ENCODE results near the gene LAMC1.

LAMC1 gene

DNA sequence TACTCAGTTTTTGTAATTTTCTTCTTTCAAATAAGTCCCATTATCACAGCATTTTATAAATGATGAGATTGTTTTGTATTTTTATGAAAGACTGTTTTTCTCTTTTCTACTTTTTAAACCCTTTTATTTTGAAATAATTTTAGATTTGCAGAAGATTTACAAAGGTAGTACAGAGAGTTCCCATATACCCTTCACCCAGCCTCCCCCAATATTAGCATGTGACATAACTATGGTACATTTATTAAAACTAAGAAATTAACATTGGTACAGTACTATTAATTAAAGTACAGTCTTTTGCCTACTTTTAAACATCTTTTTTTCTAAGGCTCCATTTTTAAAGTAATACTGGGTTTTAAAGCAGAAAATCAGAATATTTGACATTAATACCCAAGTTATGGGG, 127.2 kb downstream of the LAMC1 start:
- no peak overlapping the region for H3K4me3 ChIP-seq (ENCODE audit: low read depth, low read length)
- no peak for DNase-seq (ENCODE audit: low read depth, low spot score)
- in situ Hi-C loops (cut with HindIII; ENCODE audit: low sequenced_read_pairs), result no loop called here
- TF ChIP-seq, protein P1, sequence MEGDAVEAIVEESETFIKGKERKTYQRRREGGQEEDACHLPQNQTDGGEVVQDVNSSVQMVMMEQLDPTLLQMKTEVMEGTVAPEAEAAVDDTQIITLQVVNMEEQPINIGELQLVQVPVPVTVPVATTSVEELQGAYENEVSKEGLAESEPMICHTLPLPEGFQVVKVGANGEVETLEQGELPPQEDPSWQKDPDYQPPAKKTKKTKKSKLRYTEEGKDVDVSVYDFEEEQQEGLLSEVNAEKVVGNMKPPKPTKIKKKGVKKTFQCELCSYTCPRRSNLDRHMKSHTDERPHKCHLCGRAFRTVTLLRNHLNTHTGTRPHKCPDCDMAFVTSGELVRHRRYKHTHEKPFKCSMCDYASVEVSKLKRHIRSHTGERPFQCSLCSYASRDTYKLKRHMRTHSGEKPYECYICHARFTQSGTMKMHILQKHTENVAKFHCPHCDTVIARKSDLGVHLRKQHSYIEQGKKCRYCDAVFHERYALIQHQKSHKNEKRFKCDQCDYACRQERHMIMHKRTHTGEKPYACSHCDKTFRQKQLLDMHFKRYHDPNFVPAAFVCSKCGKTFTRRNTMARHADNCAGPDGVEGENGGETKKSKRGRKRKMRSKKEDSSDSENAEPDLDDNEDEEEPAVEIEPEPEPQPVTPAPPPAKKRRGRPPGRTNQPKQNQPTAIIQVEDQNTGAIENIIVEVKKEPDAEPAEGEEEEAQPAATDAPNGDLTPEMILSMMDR (IDR thresholded peaks at IDR 0.05; ENCODE audit: low read depth, low read length), result no peak

DNA sequence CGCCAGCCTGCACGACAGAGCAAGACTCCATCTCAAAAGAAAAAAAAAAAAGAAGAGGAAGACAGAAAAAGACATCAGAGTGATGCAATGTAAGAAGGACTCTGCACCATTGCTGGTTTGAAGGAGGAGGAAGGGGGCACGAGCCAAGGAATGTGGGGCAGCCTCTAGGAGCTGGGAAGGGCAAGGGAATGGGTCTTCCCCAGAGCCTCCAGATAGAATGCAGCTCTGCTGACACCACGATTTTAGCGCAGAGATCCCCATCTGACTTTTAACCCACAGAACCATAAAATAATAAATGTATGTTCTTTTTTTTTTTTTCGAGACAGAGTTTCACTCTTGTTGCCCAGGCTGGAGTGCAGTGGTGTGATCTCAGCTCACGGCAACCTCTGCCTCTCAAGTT, 129.0 kb downstream of the LAMC1 start:
- in situ Hi-C loops (cut with HindIII; ENCODE audit: low sequenced_read_pairs), result no loop called here

DNA sequence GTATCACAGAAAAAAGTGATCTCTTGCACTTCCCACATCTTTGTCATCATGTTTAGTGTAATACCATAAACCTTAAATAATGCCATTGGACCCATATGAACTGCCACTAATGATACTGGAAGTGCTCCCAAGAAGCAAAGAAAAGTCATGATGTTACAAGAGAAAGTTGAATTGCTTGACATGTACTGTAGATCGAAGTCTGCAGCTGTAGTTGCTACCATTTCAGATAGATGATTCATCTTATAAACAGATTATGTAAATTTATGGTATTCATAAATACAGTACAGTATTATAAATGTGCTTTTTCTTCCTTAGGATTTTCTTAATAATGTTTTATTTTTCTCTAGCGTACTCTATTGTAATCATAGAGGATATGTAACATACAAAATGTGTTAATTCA, 132.7 kb downstream of the LAMC1 start:
- in situ Hi-C loops (cut with HindIII; ENCODE audit: low sequenced_read_pairs), result no loop called here
- DNase-seq (ENCODE audit: low read depth, low spot score), result no peak
- no peak overlapping the region for H3K4me3 ChIP-seq (ENCODE audit: low read depth, low read length)
- TF ChIP-seq, protein P1 (IDR thresholded peaks at IDR 0.05; ENCODE audit: low read depth, low read length), result no peak

More for the DNA sequence above, 129.0 kb downstream of the LAMC1 start:
- TF ChIP-seq, protein P1 (IDR thresholded peaks at IDR 0.05; ENCODE audit: low read depth, low read length), result no peak
- no peak overlapping the region for H3K4me3 ChIP-seq (ENCODE audit: low read depth, low read length)
- no peak for DNase-seq (ENCODE audit: low read depth, low spot score)

DNA sequence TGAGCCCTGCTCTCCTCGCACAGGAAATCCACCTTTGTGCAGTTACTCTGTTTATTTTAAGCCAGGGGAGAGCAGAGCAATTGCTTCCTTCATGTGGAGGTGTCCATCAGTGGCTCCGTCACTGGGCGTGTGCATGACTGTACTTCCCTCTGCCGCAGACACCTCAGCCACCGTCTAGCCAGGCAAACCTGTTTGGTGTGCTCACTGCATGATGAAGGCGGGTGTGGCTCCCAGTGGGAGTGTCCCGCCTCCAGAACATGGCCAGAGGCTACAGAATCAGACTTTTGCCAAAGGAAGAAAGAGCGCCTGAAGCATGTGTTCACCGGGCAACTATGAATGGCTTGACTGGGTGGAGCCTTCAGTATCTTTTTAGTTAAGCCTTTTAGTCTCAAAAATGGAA, 136.7 kb downstream of the LAMC1 start:
- in situ Hi-C loops (cut with HindIII; ENCODE audit: low sequenced_read_pairs), result no loop called here
- DNase-seq (ENCODE audit: low read depth, low spot score), result peak; percentile 30
- TF ChIP-seq, protein P1 (IDR thresholded peaks at IDR 0.05; ENCODE audit: low read depth, low read length), result no peak

DNA sequence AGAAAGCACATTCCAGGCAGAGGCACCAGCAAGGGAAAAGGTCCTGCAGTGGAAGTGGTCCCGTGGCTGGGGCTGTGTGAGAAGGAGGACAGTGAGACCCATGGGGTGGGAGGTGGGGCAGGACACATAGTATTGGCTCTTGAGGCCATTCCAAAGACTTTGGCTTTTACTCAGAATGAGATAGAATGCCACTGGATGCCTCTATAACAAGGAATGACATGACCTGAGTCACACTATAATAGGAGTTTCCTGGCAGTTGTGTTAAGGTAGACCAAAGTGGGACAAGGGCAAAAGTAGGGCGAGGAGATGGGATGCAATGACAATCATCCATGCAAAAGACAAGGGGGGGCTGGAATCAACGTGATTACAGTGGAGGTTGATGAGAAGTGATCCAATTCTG, 138.2 kb downstream of the LAMC1 start:
- H3K4me3 ChIP-seq (ENCODE audit: low read depth, low read length), result no peak overlapping the region
- in situ Hi-C loops (cut with HindIII; ENCODE audit: low sequenced_read_pairs), result no loop called here
- no peak for DNase-seq (ENCODE audit: low read depth, low spot score)
- TF ChIP-seq, protein P1 (IDR thresholded peaks at IDR 0.05; ENCODE audit: low read depth, low read length), result no peak

More for the DNA sequence above, 136.7 kb downstream of the LAMC1 start:
- H3K4me3 ChIP-seq (ENCODE audit: low read depth, low read length), result no peak overlapping the region

DNA sequence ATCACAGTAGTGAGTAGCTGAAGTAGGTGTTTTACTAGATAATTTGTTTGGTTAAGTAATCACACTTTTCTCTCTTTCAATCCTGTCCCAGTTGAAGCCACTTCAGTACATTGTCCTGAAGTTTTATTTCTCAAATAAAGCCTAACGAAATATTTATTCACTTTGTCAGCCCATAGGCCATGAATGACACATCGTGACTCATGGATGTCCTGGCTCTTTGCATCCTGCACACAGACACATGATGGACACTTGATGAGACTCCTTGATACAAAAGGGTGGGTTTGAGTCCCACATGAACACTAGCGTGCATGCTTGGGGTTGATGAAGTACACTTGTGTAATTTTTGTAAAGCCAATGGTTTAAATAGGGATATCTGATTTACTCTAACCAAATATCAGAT, 140.1 kb downstream of the LAMC1 start:
- TF ChIP-seq, protein P1 (IDR thresholded peaks at IDR 0.05; ENCODE audit: low read depth, low read length), result no peak
- DNase-seq (ENCODE audit: low read depth, low spot score), result peak; percentile 81
- in situ Hi-C loops (cut with HindIII; ENCODE audit: low sequenced_read_pairs), result no loop called here
- H3K4me3 ChIP-seq (ENCODE audit: low read depth, low read length), result no peak overlapping the region

DNA sequence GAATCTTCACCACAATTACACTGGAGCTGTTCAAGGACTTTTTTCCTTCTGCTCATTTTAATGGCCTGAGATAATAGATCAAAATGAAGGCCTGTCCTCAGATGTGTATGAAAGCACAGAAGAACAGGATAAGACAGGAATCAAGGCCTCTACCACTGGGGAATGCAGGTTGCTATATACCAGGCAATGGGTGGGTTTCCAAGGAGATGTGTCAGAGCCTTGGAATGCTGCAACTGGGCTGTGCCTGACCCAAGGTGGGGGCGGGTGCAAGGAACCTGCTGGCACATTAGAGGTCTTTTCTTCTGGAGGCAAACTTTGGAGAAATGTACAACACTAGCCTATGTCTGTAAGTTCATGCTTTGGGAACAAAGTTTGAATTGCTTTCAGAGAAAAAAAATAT, 141.1 kb downstream of the LAMC1 start:
- in situ Hi-C loops (cut with HindIII; ENCODE audit: low sequenced_read_pairs), result no loop called here
- peak; percentile 65 for DNase-seq (ENCODE audit: low read depth, low spot score)
- no peak overlapping the region for H3K4me3 ChIP-seq (ENCODE audit: low read depth, low read length)
- TF ChIP-seq, protein P1 (IDR thresholded peaks at IDR 0.05; ENCODE audit: low read depth, low read length), result no peak

Data from astrocyte of the spinal cord (primary cell).